DND-41 (cell line): ENCODE data around the gene CCNJL.

Experiments
- CTCF ChIP-seq: IDR thresholded peaks from 2 replicates; pipeline ENCODE4 v1.5.1; 2012; ENCODE audit warnings: borderline replicate concordance, low read length, moderate library complexity, mild to moderate bottlenecking; ENCODE audit not compliant: poor library complexity, severe bottlenecking; ENCODE audit errors: extremely low read depth
- EZH2 ChIP-seq: IDR thresholded peaks from 3 replicates; pipeline ENCODE4 v1.6.1; 2012; ENCODE audit warnings: borderline replicate concordance, low read depth, mild to moderate bottlenecking, moderate library complexity, low read length, inconsistent platforms; ENCODE audit not compliant: severe bottlenecking

GRCh38 chr5:160231783-160232342, 80.5 kb downstream of the CCNJL start:
- no peak for TF ChIP-seq CTCF
- TF ChIP-seq EZH2, result no peak
